Effector CD8-positive, alpha-beta T cell (primary cell): ENCODE measurements around the gene IGFBP7.

Experiments
- DNase-seq: peaks from one replicate; lab custom pipeline; 2025; lab: John Stamatoyannopoulos, UW

The IGFBP7 gene

DNA sequence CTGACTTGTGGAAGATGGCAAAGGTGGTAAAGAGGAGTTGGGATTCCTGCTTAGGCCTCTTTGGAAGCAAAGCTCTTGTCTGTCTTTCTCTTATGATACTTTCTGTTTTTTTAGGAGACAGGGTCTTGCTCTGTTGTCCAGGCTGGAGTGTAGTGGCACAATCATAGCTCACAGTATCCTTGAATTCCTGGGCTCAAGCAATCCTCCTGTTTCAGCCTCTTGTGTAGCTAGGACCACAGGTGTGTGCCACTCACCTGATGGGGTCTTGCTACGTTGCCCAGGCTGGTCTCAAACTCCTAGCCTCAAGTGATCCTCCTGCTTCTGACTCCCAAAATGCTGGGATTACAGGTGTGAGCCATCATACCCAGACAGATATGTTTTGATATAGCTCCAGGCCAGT is 19.3 kb upstream of the IGFBP7 start:
- no peak for DNase-seq

DNA sequence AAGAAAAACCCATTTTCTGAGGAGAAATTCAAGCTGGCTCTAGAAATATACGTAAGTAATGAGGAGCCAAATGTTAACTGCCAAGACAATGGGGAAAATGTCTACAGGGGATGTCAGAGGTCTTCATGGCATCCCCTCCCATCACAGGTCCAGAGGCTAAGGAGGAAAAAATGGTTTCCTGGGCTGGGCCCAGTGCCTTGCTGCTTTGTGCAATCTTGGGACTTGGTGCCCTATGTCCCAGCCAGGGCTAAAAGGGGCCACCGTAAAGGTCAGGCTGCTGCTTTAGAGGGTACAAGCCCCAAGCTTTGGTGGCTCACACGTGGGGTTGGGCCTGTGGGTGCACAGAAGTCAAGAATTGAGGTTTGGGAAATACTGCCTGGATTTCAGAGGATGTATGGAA is 17.2 kb upstream of the IGFBP7 start:
- no peak for DNase-seq

DNA sequence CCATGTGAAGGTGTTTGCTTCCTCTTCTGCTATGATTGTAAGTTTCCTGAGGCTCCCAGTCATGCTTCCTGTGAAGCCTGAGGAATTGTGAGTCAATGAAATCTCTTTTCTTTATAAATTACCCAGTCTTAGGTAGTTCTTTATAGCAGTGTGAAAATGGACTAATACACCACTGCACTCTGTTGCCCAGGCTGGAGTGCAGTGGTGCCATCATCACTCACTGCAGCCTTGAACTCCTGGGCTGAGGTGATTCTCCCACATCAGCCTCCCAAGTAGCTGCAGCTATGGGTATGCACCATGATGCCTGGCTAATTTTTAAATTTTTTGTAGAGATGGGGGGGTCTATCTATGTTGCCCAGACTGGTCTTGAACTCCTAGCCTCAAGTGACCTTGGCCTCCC is 15.8 kb upstream of the IGFBP7 start:
- DNase-seq: no peak

DNA sequence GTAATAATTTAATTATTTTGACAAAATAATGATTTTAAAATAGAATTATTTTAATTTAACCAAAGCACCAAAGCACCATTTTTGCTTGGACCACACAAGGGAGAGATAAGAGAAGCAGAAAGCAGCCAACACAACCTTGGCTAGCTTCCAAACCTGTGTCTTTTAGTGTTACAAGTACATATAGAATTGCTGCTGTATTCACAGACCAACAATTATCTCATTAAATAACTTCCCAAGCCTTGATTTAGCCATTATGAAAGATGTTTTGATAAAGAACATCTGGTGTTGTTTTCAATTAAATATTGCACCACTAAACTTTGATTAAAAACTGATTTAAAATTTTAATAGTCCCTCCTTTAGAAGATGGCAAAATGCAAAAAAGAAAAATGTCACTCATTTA is 14.0 kb upstream of the IGFBP7 start:
- DNase-seq: no peak

DNA sequence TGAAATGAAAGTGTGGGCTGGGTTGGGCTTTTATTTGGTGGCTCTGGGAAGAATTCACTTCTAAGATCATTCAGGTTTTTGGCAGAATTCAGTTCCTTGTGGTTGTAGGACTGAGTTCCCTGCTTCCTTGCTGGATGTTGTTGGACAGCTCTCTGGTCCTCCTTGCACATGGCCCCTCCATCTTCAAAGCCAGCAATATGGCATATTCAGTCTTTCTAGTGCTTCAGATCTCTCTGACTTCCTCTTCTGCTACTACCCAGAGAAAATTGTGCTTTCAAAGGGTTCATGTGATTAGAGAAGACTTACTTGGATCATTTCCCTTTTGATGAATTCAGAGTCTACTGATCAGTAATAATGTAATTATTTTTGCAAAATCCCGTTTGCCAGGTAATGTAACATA is 12.8 kb upstream of the IGFBP7 start:
- DNase-seq: no peak

DNA sequence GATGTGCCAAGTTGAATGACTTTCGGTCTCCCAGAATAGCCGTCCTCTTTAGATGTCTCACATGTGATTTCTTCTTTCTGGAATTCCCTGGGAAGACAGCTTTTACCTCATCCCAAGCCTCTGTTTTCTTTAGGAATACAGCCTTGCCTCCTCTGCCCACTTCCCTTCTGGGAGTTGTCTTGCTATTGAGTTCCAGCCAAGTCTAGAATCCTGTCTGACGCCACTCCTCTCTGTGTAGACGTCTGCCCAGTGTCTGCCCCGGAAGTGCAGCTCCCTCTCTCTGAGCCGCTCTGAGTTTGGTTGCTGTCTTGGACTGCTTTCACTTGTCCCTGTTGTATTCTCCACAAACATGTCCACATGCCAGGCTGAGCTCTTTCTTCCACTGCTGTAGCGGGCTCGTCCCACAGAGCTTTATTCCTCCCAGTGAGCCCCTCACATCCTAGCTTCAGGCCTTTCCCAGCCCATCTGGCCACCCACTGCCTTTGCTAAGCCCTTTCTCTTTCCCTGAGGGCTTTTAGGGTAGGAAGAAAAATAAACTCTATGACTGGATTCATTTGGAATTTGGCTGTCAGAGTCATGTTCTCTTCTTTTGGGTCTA is 9.0 kb upstream of the IGFBP7 start:
- DNase-seq: no peak

DNA sequence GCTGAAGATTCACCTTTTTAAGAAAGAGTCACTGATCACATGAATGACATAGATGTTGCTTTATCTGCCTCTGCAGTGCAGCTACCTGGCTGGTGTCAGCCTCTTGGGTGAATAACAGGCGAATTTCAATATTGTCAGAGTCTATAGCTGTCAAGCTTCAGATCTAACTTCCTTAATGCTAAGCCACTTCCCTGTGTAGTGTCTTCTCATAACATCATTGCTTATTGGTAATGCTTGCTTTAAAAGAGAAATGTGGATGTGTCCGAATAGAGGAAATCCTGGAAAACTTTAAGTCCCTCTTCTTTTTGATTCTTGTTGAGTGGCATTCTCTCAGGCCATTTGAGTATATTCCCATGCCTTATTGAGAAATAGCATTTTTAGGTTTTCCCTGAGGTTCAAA is 7.3 kb upstream of the IGFBP7 start:
- no peak for DNase-seq

DNA sequence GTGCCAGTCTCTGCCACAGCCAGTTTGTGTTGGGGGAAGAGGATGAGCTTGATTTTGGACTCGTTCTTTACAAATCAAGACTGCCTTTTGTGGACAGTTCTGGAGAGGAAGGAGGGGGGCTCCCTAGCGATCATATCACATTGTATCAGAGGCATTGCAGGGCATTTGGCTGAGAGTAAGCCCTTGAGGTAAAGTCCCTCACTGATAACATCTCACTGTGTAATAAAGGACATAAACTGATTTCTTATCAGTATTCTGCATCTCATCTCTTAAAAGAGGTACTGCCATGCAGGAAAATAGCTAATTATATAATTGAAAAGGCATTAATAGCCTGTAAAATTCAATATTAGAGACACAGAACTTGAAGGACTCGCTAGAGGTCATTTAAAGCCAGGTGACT is 6.1 kb upstream of the IGFBP7 start:
- DNase-seq: no peak

DNA sequence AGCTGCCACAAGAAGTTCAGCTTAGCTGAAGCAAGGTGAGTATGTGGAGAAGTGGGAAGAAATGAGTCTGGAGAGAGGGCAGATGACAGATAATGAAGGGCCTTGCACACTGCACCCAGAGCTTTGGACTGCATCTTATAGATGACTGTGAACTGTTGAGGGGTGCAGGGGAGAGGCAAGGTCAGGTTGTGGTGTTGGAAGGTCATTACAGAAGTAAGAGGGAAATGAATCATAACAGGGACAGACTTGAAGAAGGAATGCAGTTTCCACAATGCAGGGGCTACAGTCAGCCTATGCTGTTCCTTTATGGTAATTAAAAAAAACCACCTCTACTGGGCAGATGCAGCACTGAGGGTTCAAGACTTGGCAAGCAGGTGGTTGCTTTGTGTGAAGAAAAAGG is 4.8 kb upstream of the IGFBP7 start:
- no peak for DNase-seq

DNA sequence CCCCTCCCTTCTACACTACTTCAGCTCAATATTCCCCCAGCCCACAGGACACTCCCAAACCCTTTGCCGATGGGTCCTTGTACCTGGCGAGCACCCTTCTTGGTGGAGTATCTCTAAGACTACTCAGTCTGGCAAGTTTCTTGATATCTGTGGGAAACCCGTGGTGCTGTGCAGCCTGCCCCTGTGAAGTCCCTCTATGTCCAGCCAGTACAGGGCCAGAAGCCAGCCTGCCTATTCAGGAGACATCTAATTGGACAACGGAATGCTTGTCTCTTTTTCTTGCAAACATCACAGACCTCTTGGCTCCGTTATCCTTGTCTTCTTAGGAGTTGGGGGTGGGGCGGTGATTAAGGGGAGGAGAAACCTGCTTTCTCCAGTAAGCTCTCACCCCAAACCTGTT is 3.7 kb upstream of the IGFBP7 start:
- DNase-seq: no peak

DNA sequence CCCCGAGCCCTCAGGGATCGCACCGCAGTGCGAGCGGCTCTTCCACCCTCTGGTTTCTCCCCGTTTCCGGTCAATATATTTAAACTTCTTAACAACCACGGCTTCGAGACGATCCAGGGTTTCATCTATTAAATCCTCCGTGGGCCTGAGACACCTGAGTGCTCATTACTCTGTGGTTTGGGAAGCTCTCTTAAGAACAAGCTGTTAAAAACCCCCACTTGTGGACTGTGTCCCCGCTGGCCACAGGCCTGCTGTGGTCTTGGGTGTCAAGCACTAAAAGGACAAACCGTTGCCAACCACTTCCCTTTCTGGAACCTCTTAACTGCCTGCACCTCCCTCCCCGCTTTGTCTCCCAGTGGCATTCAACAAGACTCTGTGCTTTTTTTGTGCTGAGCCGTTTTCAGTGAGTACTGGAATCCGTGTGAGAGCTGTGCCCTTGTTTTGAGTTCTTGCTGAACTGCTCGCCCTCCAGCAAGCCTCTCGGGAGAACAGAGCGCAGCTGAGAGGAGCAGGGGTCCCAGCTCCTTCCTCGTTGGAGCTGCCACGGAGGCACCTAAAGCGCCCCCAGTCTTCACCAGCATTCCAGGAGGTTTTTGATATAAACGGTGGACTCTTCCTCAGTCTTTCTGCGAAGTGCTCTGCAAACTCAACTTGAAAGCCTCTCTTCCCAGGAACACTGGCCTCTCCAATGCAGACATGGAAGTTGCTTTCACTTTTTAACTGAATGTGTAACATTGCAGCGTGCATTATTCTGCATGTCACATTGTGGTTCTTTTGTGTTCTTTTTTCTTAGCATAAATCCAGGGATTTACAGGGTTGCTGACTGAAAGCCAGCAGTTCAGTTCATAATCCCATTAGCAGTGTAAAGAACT is 691 bp upstream of the IGFBP7 start:
- DNase-seq: no peak

DNA sequence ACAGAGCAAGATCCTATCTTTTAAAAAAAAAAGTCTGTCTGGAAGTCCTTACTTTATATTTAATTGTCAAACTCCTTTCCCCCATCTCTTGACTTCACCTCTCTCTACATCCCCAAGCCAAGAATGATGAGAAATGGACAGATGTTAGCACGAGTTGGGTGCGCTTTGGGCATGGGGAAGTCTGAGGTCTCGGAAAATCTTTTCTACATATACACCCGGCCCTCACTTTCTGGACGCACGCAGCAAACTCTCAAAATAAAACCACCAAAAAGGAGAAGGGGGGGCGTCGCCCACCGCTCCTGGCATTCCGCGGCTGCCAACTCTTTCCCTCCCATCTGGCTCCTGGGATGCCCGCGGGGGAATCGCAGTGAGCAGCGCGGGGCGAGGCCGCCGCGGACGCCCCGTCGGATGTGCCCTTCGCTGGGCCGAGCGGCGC is 756 bp downstream of the IGFBP7 start:
- no peak for DNase-seq

DNA sequence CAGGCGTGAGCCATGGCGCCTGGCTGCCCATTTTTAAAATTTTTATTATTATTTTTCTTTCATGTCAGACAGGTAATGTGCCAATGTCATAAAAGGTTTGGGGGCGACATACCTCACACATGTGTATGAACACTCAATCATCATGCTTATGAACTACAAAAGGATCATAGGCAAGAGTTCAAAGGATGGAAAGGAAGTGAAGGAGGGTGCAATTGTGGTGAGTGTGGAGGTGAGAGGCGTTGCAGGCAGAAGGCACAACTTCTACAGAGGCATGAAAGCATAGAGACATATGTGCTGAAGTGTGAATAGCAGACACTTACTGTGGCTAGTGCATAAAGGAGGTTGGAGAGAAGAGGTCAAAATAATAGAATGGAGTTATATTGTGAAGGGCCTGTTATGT is 4.0 kb downstream of the IGFBP7 start:
- DNase-seq: no peak

DNA sequence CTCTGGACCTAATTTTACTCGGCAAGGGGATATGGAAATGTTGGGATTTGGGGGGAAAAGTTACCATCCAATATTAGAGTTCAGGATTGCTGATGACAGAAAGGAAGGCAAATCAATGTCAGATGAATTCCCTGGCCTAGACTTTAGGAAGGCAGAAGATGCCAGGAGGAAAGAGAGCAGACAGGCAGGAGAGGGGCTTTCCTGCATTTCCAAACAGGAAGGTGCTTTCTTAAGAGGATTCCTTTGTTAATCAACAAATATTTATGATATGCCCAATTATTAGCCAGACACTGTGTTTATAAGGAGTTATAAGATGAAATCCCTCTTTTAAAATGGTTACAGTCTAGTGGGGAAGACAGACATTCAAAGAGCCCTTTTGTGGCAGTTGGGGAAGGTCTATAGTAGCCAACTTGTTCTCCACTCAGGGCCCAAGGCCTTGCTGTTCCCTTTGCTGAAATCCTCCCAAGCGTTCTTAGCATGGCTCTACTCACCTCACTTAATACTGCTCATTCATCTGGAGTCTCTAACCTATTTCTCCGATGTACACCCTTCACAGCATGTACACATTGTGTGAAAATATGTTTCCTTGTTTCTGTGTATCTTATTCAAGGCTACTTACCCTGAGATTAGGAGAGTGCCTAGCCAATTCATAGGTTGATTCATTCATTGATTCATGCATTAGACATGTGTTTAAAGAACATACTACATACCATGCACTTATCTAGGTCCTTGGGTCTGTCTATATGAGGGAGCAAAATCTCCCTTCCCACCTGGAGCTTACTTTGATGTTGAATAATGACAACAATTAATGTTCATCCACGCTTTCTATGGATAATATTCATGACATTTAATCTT is 5.3 kb downstream of the IGFBP7 start:
- no peak for DNase-seq

DNA sequence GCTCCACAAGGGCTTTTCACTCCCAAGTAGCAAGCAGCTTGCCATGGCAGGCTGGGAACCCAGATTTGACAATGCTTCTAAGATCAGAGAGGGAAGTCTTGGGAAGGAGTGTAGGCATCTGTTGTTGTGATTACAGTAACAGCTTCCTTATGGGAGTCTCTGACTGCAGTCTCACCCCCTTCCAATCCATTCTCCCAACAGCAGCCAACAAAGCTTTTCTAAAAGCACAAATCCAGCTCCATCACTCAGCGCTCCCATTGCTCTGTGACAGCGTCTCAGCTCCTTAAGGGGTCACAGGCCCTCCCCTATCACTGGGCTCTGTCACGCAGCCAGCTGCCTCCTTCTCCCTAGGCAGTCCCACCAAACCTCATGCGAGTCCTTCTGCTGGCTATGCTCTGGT is 7.1 kb downstream of the IGFBP7 start:
- DNase-seq: no peak

DNA sequence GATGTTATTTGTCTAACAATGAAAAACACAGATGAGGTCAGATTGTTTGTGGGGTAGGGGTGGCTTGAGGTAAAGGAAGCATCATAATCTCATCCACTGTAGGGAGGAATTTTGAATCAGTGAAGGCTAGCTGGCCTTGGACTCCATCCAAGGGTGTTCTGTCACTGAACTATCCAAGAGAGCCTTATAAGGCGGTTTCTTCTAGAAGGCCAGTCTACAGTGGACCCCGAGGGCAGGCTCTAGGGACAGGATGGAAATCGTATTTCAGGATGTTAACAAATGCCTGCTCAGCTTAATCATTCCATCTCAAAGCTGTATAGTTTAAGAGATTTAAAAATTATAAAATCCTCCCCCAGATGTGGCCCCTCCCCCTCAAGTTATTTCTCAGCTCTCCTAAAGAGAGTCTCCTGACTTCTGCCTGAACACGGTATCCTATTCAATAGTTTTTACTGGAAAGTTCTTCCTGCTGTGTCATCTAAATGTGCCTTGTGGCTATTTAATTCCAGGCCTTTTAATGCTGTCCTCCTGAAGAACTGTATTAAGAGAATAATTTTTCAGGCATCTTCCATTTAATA is 8.0 kb downstream of the IGFBP7 start:
- no peak for DNase-seq

DNA sequence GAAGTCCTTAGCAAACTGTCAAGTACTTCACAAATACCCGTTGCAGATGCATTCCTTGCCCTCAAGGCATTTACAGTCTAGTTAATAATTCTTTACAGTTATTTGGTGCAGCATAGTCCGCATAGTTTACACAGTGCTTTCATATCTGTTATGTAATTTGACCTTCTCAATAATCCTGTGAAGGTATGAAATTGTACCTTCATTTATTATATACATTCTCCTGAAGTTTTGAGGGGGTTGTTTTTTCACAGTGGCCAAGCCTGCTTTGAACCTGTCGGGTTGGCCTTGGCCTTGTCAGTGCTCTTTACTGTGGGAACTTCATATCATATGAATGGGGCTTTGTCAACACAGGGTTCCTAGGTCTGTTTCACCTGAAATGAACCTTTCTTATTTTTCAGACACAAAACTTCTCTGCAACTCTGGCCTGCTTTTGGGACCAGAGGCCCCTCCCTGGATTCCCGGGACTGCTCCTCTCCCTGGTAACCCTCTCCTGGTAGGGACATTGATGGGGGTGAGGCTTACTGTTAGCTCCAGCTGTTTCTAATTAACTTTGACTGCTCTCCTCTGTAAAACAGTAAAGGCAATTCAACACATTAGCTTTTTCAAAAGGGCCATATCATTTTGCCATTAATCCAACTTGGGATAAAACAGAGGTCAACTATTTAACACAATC is 9.1 kb downstream of the IGFBP7 start:
- DNase-seq: no peak

DNA sequence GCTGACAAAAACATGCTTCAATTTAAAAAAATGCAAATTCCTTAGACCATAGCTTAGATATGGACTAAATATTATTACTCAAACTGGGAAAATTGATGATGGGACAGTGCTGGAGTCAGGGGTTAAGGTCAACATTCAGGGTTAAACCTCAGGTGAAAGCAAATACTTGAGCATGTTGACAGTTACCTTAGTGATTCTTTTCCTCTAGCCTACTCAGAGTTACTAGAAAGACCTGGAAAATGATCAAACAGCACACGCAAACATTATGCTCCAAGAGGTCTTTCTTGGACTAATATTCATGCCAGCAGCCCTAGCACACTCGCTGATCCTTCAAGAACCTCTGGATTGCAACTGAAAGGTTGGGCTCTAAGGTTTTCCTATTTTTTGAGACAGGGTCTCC is 10.8 kb downstream of the IGFBP7 start:
- DNase-seq: no peak

DNA sequence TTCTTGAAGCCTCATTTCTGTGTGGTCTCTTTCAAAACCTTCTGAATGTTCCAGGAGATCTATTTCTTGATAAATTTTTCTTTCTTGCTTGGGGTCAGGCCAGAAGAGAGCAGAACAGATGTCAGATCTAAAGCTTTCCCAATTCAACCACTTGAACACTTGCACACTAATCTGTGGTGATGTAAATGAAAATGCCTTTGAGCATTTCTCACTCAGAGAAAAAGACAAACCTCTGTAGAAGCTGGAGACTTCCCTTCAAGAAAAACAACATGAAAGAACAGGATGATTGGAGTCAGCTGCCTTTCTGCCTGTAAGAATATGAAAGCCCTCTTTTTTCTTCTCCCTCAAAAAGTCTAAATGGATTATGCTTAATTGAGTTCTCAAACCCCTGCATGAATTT is 11.2 kb downstream of the IGFBP7 start:
- DNase-seq: no peak

DNA sequence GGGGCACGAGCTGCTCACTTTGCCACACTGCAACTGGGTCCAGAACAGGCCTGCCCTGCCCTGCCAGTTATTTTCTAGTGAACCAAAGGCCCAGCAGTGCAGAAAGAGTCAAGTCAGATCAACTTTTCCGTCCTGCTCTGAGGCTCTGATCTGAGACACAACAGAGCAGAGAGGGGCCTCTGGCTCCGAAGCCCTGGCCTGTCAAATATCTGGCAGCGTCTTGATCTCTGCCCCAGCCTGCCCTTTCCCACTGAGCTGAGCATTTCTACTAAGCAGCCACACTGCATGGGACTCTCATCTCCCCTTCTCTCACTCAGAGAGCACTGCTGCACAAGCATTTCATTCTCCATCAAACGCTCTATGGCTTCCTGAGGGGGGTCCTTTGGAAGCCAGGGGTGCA is 11.8 kb downstream of the IGFBP7 start:
- DNase-seq: no peak

DNA sequence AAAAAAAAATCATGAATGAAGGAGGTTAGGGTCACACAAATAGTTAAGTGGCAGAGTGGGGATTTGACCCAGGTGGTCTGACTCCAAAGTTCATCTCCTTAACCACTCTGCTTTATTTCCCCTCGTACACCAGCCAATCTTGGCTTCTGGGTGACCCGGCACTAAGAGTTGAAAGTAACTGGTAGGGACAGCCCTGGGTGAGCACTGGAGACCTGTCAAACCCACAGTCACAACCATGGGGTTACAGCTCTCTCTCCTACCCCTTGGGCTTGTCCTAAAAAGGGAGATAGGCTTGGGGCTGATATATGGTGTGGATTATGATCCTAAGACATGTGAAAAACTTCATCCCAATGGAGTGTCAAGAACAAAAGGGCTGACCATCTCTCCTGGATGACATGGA is 12.5 kb downstream of the IGFBP7 start:
- DNase-seq: no peak

DNA sequence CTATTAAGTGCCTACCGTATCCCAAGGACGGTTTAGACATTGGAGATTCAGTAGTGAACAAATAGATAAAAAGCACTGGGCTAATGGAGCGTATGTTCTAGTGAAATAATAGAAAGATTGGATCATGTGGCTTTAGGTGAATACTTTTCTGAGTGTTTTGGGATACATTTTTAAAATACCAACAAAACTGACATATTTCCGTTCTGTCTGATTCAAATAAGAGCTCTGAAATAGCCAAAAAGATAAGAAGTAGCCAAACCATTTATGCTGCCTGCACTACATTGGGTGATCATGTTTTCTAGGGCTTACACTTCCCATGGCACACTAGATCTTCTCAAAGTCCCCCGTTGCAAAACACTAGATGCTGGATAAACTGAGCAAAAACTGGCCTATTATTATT is 14.2 kb downstream of the IGFBP7 start:
- DNase-seq: no peak
